K562 treated with DMSO at 1 percent for 4 hours (cell line): Measurements from ENCODE around the gene DLL3. TPM values are rescaled to one million over a fixed set of nuclear protein-coding genes. Genes with fewer than 3 reads are reported as not detected.

Experiments used
- total RNA-seq: library from RNA; unstranded; fragments of 300-600 nt; gene quantifications from 2 replicates; pipeline ENCODE4 v1.2.3, GENCODE V29; 2022; ENCODE audit not compliant: insufficient read depth

The DLL3 gene, protein sequence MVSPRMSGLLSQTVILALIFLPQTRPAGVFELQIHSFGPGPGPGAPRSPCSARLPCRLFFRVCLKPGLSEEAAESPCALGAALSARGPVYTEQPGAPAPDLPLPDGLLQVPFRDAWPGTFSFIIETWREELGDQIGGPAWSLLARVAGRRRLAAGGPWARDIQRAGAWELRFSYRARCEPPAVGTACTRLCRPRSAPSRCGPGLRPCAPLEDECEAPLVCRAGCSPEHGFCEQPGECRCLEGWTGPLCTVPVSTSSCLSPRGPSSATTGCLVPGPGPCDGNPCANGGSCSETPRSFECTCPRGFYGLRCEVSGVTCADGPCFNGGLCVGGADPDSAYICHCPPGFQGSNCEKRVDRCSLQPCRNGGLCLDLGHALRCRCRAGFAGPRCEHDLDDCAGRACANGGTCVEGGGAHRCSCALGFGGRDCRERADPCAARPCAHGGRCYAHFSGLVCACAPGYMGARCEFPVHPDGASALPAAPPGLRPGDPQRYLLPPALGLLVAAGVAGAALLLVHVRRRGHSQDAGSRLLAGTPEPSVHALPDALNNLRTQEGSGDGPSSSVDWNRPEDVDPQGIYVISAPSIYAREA
- total RNA-seq, result 0.81 TPM in 1 of 2 replicates, not detected in the other

GRCh38 chr19:39498798-39499642 lies at the start of gene DLL3:
DLL3 (plus strand) TSS chr19:39498947; CDS start chr19:39498975, 28 bp downstream.

GRCh38 chr19:39480337-39481228 lies 18.2 kb upstream of the DLL3 start, which contains the start of gene TIMM50:
TIMM50 (plus strand) TSS chr19:39480838; CDS start chr19:39480854, 16 bp downstream.

DNA sequence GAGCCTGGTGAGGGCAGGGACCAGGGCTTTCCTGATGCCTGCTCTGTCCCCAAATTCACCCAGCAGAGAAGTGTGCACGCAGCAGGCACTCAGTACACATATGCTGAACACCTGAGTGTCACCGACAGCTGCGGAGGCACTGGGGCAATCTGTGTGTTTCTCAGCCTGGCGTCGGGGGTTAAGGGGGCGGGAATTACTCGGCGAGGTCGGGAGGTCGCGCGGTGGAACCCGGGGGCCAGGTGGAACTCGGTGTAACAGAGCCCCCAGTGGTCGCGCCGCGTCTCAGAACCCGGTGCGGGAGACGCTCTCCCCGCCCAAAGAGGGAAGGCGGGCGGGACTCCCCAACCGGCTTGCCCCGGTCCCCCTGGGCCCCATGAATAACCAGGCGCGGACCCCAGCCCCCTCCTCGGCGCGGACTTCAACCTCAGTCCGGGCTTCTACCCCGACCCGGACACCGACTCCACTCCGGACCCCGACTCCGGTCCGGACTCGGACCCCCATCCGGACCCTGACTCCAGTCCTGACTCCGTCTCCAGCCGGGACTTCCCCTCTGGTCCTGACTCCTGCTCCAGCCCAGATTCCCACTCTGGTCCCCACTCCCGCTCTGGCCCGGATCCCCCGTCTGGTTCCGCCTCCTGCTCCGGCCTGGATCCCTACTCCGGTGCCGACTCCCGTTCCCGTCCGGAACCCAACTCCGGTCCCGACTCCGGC lies 16.2 kb downstream of the DLL3 start, which contains the start of gene SELENOV:
SELENOV (plus strand) TSS at position 300 of the 711 bp plus-strand sequence; CDS start at position 374, 74 bp downstream.

DNA sequence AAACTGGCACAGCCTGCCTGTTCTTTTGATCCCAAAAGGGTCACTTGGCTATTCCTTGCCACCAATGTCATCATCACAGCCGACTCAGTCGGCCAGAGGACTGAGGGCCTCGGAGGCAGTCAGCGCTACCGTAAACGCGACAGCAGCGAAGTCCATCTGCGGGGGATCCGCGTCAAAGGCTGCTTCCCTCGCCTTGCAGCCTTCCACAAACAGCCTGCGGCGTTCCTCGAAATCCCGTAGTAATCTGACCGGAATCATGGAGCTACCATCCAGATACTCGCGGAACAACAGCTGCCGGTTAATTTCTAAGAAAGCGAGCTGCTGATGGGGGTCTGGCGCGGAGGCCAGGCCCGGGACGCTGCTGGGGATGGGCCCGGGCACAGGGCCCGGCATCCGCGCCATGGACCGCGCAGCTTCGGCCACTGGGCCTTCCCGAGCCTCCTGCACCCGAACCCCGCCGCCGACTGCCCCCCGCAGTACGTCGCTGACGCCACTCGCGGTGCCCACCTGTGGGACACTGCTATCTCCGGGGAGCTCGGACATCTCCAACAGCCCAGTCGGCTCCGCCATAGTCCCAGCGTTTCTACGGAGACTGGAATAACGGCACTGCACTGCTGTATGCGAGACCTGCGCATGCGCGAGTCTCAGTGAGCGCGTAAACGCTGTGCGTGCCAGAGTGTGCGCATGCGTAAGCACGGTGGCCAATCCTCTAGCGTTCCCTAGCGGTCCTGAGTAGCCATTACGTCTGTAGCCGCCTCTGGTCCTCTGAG lies 33.7 kb downstream of the DLL3 start, which contains the start of gene EID2B:
EID2B (minus strand) TSS at position 620 of the 770 bp plus-strand sequence; CDS start at position 570, 50 bp downstream.

GRCh38 chr19:39539518-39540332 lies 41.0 kb downstream of the DLL3 start, which contains the start of gene EID2:
EID2 (minus strand) TSS chr19:39540161; CDS start chr19:39540079, 82 bp downstream.

Other genes starting within 250 kb of the DLL3 start
- gene IFNL2, start 230.6 kb upstream of the DLL3 start, total RNA-seq, result not detected in 2 replicates
- not detected in 2 replicates for gene IFNL1, start 202.5 kb upstream of the DLL3 start, total RNA-seq
- gene LRFN1, start 178.1 kb upstream of the DLL3 start, total RNA-seq, result 4.1 and 6.5 TPM in 2 replicates
- gene GMFG, start 162.9 kb upstream of the DLL3 start, total RNA-seq, result 94.0 and 163 TPM in 2 replicates
- gene SAMD4B, start 156.5 kb upstream of the DLL3 start, total RNA-seq, result 89.5 and 108 TPM in 2 replicates
- 35.4 and 44.9 TPM in 2 replicates for gene PAF1, start 107.8 kb upstream of the DLL3 start, total RNA-seq
- gene MED29, start 107.6 kb upstream of the DLL3 start, total RNA-seq, result 16.7 and 17.5 TPM in 2 replicates
- 20.2 and 24.1 TPM in 2 replicates for gene ZFP36, start 92.1 kb upstream of the DLL3 start, total RNA-seq
- gene PLEKHG2, start 86.3 kb upstream of the DLL3 start, total RNA-seq, result 4.4 and 20.7 TPM in 2 replicates
- 9,929 and 11,096 TPM in 2 replicates for gene RPS16, start 63.0 kb upstream of the DLL3 start, total RNA-seq
- gene SUPT5H, start 53.4 kb upstream of the DLL3 start, total RNA-seq, result 106 and 123 TPM in 2 replicates
- 111 and 116 TPM in 2 replicates for gene TIMM50, start 18.1 kb upstream of the DLL3 start, total RNA-seq
- not detected in 2 replicates for gene SELENOV, start 16.2 kb downstream of the DLL3 start, total RNA-seq
- 5.0 and 31.6 TPM in 2 replicates for gene EID2B, start 33.9 kb downstream of the DLL3 start, total RNA-seq
- gene EID2, start 41.2 kb downstream of the DLL3 start, total RNA-seq, result 16.5 and 18.2 TPM in 2 replicates
- 6.6 TPM in 1 of 2 replicates, not detected in the other for gene LGALS13, start 103.6 kb downstream of the DLL3 start, total RNA-seq
- gene LGALS16, start 157.0 kb downstream of the DLL3 start, total RNA-seq, result not detected in 2 replicates
- not detected in 2 replicates for gene LGALS14, start 205.5 kb downstream of the DLL3 start, total RNA-seq
- not detected in 2 replicates for gene CLC, start 239.1 kb downstream of the DLL3 start, total RNA-seq